ELF-1 (cell line): ENCODE data around the gene FOSL2.

Experiments used
- DNase-seq: peaks from one replicate; pipeline ENCODE4 v3.0.0-alpha.2; 2016; ENCODE audit warnings: low read depth, low spot score

FOSL2 gene

DNA sequence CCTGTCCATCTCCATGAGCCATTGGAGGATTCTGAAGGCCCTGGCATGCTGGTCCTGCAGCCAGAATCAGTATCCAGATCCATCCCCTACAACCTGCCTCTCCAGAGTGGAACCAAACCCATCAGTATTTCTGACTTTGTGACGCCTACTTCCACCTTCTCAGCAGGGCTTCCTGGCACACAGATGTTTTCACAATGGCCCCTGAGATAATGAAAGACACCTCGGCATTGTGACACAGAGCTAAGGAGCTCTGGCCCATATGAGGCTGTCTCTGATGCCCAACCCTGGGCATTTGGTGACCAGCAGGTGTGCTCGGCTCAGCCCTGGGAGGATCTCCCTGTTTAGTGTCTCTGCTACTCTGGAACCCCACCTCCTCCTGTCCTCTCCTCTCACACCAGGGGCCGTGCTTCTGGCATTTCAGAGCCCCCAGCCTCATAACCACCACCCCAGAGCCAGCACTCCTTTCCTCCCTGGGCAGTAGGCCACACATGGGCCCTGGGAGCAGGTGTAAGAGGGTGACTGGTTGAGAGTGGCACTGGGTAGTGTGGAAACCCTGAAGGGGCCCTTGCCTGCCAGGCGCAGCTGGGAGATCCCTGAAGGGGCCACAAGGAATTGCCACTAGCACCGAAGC, 38.2 kb downstream of the FOSL2 start:
- DNase-seq: no peak

DNA sequence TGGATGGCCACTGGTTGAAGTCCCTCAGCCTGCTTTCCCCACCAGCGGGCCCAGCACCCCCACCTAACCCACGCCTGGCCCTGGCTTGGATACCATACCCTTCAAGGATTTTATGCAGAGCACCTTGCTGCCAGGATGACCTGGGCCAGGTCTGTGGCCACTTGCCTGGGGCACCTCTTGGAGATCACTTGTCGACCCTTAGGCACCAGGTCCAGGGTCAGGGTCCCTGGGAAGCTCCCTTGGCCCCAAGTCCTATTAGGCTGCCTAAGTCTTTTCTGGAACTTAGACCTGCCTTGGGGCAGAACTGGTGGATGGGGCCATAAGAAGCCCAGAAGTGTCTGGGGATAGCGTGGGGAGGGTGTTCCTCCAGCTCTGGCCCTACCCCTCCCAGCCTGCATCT, 39.1 kb downstream of the FOSL2 start:
- no peak for DNase-seq

DNA sequence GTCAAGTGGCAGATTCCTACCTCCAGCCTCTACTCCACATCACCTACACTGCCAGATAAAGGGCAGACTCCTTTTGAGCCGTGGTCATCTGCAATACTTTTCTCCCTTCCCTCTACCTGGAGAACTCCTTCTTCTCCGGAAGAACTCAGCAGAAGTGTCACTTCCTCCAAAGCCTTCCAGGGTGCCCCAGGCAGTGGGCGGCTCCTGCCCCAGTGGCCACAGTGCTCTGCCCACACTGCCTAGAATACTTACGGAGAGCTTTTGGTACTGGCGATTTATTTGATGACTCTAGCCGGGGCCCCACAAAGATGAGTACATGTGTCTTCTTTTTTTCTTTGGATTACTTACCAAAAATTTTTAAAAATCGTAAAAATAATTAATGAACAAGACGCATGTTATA, 39.7 kb downstream of the FOSL2 start:
- no peak for DNase-seq

DNA sequence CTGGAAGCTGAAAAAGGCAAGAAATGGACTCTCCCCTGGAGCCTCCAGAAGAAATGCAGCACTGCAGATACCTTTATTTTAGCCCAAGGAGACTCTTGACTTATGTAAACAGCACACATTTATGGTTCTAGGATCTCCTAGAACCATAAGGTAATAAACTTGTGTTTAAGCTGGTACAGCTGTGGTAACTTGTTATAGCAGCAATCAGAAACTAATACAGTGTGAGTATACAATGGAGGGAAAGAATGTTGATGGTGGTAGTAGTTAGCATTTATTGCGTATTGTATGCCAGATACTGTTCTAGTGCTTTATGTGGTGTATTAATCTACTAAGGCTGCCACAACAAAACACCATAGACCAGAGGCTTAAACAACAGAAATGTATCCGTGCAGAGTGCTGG, 40.6 kb downstream of the FOSL2 start:
- DNase-seq: no peak

DNA sequence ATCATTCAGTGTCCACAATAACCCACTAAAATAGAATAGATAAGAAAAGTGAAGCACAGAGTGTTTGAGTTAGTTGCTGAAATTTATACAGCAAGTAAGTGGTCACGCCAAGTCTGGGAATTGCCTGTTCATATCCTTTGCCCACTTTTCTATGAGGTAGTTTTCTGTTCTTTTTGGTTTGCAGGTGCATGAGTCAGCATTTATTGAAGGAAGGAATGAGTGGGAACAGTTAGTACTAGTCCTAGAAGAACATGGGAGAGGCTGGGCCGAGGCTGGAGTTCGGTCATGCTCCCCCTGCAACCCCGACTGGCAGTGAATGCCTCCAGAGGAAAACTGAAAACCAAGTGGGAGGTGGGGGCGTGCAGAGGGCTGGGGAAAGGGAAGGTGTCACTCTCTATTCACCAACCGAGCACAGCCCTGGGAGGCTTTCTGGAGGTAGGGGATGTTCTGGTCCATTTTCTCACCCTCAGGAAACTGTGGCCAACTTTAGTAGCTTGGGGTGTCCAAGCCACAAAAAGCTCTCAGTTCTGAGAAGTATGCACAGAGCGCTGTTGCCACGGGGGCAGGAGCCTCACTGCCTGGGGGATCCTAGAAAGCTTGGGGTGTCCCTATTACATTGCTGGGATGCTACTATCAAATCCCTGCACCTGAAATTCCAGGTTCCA, 41.4 kb downstream of the FOSL2 start:
- DNase-seq: no peak

DNA sequence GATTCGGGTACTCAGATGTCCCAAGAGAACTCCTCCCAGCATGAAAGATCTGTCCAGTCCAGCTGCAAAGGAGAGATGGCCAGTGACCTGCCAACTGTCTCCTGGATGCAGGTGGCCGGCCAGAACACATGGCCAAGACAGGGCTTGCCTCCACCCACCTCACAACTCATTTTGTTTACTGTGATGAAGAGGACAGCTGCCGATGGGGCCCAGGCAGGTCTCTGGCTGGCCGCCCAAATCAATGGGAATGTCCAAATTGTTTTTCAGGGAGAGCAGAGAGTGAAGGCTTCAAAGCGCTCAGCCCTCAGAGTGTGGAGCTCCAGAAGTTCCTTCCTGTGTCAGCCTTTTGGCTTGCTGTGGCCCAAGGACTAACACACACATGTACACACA, 41.9 kb downstream of the FOSL2 start:
- DNase-seq: no peak

DNA sequence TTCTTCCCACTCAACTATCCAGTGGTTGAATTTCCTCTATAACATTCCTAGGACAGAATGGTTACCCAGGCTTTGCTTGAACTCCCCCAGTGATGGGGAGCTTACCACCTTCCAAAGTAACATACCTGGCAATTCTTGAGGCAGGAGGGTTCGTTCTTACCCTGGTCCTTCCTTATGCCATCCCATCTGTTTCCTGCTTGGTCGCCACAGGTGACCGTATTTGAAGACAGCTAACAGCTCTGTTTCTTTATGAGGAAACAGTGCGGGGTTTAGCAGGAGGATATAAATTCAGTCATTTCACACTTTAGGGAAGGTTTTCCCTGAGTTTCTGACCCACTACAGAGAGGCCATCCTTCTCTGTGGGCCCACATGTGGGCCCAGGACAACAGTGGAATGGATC, 42.6 kb downstream of the FOSL2 start:
- DNase-seq: no peak

DNA sequence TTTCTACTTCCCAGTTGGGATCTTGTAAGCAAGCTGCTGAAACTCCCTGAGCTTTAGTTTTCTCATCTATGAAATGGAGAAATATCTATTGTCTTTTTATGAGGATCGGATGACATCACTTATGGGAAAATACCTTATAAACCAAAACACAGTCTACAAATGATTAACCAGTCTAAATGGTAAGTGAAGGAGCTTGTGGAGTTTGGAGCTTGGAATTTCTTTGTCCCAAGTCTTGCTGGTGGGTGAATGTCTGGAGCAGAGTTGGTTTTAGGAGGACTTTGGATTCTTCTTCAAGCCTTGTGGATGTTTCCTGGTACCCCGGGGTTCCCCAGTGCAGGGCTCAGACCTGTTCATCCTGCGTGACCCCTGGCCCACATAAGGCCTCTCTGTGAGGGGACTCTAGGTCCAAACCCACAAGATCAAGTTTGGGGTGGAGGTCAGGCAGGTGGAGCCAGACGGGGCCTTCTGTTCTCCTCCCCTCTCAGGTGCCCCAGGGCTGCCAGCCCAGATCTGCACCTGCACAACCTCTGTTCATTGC, 43.2 kb downstream of the FOSL2 start:
- DNase-seq: no peak

DNA sequence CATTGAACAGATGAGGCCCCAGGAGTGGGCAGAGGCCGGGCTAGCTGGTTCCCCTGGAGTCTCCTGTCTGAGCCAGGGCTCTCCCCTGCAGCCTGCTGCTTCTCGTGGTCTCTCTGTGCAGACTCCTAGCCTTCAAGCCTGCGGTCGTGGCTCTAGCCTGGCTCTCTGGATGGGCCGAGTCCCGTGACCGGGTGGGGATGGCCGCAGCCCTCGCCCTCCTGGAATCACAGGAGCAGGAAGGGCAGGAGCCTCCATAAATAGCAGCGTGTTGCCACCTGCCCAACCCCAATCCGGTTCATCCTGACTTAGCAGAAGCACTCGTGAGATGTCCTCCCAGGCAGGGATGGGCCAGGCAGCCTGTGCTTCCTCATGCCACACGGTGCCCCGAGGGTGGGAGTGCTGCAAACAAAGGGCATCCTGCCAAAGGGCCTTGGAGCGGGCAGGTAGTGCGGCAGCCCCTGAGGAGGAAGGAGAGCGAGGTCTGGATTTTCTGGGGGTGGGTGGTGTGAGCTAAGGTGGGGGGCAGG, 43.9 kb downstream of the FOSL2 start:
- DNase-seq: no peak

DNA sequence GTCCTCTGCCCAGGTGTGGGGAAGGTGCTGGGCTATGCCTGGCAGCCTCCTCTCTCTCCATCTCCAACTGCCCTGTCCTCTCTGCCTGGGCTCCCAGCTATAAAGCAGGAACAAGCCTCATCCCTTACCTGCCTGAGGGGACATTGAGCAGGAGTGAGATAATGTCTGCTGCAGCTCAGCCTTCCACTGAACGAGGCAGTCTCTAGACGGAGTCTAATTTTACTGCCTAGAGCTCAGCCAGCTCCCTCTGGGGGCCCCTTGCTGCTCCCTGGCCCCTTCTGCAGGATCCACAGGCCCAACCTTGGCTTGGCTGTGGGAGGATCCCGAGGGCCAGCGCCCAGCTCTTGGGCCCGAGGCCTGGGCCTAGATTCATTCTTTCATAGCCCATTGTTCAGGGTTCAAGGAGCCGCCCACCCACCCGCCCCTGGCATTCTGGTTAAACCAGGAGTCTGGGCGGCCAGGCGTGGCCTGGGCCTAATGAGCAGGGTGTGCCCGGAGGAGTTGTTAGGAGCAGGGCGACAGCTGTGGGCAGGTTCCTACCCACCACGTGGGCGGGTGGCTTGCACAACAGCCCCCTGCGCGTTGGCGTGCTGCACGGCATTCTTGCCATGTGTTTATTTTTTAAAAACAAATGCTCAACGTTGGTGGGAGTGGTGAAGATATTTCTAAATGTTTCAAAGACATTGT, 44.6 kb downstream of the FOSL2 start:
- no peak for DNase-seq

DNA sequence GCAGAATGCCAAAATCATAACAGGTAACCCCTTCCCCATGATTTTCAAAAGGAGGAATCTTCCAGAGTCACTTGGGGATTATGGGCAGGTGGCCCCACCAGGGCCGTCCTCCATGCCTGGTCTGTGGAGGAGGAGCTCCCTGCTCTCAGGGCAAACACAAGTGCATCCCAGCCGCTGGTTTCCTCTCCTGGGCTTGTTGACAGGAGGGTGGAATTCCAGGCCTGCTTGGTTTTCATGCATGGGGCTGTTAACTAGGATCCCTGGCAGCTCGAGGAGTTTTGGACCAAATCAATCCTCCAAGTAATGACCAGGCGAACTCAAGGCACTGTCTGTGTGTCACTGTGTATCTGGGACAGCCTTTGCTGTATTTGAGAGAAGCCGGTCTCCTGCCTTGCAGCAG, 45.3 kb downstream of the FOSL2 start:
- DNase-seq: no peak

DNA sequence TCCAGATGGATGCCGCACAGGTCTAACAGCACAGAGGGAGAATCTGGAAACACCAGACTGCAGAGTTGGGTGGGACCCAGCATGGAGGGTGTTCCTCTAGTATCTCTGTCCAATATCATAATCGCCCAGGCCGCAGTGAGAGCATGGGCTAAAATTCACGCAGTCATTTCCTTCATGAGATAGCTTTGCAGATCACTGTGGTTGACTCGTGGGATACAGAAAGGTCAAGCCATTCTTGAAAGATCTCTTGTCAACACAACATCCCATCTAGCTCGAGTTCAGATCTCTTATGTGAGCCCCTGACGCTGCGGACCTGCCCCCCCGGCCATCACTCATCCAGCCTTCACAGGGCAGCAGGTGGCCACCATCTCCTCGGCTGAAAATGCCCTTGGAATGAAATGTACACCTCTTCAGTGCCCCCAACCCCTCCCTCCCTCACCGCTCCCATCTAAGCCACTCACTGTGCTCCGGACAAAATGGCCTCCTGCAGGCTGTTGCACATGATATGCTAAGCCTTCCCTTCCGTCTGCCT, 45.9 kb downstream of the FOSL2 start:
- no peak for DNase-seq

DNA sequence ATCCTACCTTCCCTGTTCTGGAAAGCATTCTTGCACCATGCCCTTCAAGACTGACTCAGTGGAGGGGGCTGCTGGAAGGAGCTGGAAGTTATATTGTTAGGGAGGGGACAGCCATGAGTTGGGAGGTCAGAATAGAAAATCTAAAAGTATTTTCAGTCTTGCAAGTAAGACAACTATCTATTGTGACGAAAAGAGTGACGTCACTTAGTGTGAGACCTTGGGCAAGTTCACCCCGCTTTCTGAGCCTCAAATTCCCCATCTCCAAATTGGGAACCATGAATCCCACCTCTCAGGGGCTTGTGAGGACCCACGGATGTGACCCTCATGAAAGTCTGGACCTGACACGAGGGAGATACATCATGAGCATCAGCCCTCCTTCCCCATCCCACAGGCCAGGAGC, 46.5 kb downstream of the FOSL2 start:
- no peak for DNase-seq

DNA sequence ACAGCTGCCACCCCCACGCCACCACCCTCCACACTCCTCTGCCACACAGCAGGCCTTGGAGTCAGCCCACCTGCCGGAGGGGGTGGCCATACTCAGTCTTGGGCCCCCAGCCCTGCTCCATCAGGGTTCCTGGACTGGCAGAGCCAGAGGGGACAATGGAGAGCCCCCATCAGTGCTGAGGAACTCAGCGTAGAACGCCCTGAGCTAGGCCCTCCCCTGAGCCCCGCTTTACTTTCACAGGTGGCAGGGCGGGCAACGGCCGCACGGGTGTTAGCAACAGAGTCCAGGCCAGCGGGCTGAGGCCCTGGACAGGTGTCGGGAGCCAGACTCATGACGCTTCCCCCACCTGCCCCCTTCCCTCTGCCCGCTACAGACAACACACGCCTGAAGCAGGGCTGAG, 47.1 kb downstream of the FOSL2 start:
- no peak for DNase-seq

DNA sequence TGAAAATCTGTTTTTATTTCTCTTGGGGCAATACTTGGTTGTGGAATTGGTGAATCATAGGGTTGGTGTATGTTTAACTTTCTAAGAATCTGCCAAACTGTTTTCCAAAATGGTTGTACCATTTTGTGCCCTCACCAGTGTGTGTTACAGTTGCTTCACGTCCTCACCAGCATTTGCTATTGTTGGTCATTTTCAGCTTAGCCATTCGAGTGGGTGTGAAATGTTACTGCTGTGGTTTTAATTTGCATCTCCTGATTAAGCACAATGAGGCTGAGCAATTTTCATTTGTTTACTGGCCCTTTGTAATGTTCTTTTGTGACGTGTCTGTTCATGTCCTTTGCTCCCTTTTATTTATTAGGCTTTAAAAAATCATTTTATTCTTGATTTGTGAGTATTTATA, 49.7 kb downstream of the FOSL2 start:
- DNase-seq: no peak

DNA sequence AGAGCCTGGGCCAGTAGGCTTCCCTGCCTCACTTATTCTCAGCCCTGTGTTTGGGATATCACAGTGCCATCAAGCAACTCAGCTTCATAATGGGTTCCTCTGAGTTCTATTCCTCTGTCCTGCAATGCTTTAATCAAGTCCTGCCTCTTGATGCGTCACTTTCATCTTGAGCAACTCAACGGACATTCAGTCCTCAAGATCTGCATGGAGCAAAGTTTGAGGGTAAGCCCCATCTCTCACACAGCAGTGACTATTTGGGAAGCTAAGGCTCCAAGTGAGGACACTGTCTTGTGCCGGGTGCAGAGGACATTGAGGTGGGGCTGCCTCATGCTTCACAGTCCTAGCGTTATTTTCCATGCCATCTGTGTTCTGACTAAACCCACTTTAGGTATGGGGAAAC, 52.3 kb downstream of the FOSL2 start:
- no peak for DNase-seq

DNA sequence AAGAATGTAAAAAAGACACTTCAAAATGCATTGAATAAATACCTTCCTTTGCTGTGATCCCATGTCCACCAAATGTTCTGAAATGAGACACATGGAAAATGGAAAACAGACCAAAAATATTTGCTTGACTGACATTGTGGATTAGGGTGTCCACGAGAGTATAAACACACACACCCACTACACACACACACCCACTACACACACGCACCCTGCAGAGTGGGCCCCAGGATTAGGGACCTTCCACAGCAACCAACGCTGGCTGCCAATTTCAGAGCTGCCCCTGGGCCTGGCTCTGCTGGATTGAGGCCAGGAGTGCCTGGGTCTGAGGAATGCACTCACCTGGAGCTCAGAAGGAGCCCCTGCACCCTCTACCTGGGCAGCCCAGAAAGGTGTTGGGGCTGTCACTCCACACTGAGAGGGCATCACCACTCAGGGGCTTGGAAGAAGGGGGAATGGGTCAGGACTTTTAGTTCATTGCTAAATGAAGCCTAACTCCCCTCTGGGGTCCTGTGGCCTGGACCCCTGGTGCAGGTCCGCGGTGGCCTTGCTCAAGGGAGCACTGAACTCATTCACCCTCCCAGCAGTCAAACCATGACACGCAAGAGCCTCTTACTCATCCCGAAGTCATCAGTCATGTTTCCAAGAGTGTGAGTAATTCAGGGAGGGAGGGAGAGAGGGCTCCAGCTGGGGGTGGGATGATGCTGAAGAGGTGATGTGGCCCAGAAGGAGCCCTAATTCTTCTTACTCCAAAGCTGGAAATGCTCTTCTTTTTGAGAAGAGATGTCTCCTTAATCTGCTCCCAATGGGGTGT, 53.0 kb downstream of the FOSL2 start:
- DNase-seq: no peak

DNA sequence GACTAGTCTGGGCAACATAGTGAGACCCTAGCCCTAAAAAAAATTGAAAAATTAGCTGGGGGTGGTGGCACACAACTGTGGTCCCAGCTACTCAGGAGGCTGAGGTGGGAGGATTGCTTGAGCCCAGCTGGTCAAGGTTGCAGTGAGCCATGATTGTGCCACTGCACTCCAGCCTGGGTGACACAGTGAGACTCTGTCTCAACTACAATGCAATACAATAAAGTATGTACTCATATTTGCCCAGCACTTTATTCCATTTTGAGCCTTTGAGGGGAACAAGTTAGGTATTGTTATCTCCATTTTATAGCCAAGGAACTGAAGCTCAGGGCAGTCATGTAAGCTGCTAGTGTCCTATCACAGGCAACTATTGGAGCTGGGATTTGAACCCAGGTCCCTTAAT, 53.9 kb downstream of the FOSL2 start:
- DNase-seq: no peak

DNA sequence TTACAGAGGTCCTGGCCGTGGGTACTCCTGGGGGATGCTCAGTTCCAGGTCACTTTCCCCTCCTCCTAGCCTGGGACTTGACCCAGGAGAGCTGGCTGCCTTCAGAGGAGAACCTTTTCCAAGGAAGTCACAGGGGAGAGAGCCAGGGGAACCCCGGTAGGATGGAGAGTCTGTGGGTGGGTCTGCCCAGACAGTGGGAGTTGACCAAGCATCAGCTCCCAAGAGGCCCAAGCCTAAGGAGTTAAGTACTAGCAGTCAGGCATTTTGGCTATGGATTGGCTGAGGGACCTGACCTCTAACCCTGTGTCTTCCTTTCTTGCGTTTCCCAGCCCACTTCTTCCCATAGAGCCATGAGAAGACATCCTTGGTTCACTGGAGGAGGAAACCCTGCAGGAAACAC, 54.4 kb downstream of the FOSL2 start:
- DNase-seq: no peak

DNA sequence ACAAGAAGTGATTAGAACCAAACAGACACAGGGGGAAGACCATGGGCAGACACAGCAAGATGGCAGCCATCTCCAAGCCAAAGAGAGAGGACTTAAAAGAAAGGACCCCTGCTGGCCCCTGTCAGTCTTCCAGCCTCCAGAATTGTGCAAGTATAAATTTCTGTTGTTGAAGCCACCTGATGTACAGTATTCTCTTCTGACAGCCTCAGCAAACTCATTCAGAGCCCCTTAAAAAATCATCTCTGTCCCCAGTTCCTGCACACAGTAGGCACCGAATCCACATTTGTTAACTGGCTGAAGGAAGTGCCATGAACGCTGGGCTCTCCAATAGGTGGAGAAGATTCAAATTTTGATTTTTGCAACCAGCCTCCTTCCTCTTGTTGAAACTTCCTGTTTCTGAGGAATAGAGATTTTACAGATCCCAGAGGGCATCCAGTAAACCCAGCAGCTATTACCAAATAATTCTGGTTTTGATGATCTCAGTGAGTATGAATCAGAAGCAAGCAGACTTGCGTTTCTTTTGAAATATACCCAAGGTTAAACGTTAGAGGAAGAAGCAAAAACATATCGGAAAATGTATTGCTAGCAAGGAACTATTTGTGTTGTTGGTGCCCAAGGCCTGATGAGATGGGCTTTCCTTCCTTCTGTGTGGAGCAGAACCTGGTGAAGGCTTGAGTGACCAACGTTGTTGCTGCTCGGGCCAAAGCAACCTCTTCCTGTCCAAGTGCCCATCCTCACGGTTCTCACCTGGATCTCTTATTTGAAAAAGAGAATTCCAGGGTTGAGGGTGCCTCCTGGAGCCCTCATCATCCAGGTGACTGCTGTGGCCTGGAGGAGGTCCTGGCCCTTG, 55.5 kb downstream of the FOSL2 start:
- DNase-seq: no peak

DNA sequence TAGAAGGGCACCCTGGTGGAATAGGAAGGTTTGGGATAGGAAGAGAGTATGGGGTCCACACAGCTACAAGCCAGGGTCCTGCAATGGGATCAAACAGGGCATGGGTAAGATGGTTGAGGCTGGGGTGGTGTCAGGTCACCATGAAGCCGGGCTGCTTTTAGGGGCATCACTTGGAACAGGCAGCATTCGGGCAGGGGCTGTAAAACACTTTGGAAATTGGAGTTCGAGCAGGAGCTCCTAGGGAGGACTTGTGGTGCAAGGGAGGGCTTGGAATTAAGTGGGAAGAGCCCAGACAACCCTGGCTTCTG, 56.1 kb downstream of the FOSL2 start:
- no peak for DNase-seq
